OCI-LY1 (cell line): ENCODE measurements around the gene ACTN2.

Experiments used
- H2AFZ ChIP-seq: fragments of 200-600 bp; sonication (generic), shearing (Covaris generic); 2 replicates; pipeline ENCODE4 v1.6.0; 2014; ENCODE audit warnings: antibody characterized with exemption, mild to moderate bottlenecking, low read length
- H3F3A ChIP-seq: fragments of 200-600 bp; sonication (generic), shearing (Covaris generic); 2 replicates; pipeline ENCODE4 v1.6.0; 2014; ENCODE audit warnings: mild to moderate bottlenecking, antibody characterized with exemption, low read length, moderate library complexity; ENCODE audit not compliant: insufficient read depth
- H3K27ac ChIP-seq: fragments of 200-600 bp; sonication (generic); 2 replicates; pipeline ENCODE4 v1.5.1; 2014; ENCODE audit warnings: low read length, mixed run types, mild to moderate bottlenecking, low read depth; ENCODE audit not compliant: poor library complexity, severe bottlenecking
- H3K27me3 ChIP-seq: fragments of 200-600 bp; sonication (generic); 2 replicates; pipeline ENCODE4 v1.6.0; 2014; ENCODE audit warnings: antibody characterized with exemption, mild to moderate bottlenecking, low read length, moderate library complexity; ENCODE audit not compliant: insufficient read depth
- H3K36me3 ChIP-seq: fragments of 200-600 bp; sonication (generic); 2 replicates; pipeline ENCODE4 v1.6.1; 2014; ENCODE audit warnings: mild to moderate bottlenecking, antibody characterized with exemption, low read length, moderate library complexity, mixed read lengths; ENCODE audit not compliant: insufficient read depth
- H3K4me1 ChIP-seq: fragments of 200-600 bp; sonication (generic); 2 replicates; pipeline ENCODE4 v1.5.1; 2014; ENCODE audit warnings: mild to moderate bottlenecking, low read length, moderate library complexity; ENCODE audit not compliant: insufficient read depth, severe bottlenecking
- H3K4me2 ChIP-seq: fragments of 200-600 bp; sonication (generic), shearing (Covaris generic); 2 replicates; pipeline ENCODE4 v1.6.1; 2014; ENCODE audit warnings: low read length
- H3K4me3 ChIP-seq: fragments of 200-600 bp; sonication (generic); 2 replicates; pipeline ENCODE4 v1.5.1; 2014; ENCODE audit warnings: low read length, low read depth, mild to moderate bottlenecking, mixed read lengths; ENCODE audit not compliant: poor library complexity, severe bottlenecking
- H3K79me2 ChIP-seq: fragments of 200-600 bp; shearing (Covaris generic); 2 replicates; pipeline ENCODE4 v1.6.1; 2016; ENCODE audit warnings: mixed run types, low read length, mixed read lengths; ENCODE audit not compliant: insufficient read depth
- H3K9ac ChIP-seq: fragments of 200-600 bp; sonication (generic), shearing (Covaris generic); 2 replicates; pipeline ENCODE4 v1.6.1; 2014; ENCODE audit warnings: mild to moderate bottlenecking, low read length, mixed read lengths
- H3K9me2 ChIP-seq: fragments of 200-600 bp; sonication (generic), shearing (Covaris generic); 2 replicates; pipeline ENCODE4 v1.6.1; 2014; ENCODE audit warnings: low read depth, mild to moderate bottlenecking, low read length, mixed read lengths
- H3K9me3 ChIP-seq: fragments of 200-600 bp; shearing (Covaris generic); 2 replicates; pipeline ENCODE4 v1.6.1; 2014; ENCODE audit warnings: low read length, mixed read lengths
- H4K20me1 ChIP-seq: fragments of 200-600 bp; sonication (generic), shearing (Covaris generic); 2 replicates; pipeline ENCODE4 v1.6.0; 2016; ENCODE audit warnings: mild to moderate bottlenecking, low read length; ENCODE audit not compliant: insufficient read depth
- EZH2 ChIP-seq: fragments of 200-600 bp; sonication (generic), shearing (Covaris generic); IDR thresholded peaks from 2 replicates; pipeline ENCODE4 v1.8.0; 2017; ENCODE audit warnings: borderline replicate concordance, mixed run types, mild to moderate bottlenecking, antibody characterized with exemption, low read length, moderate library complexity, mixed read lengths
- TF ChIP-seq, protein P1 (sequence below): fragments of 200-600 bp; sonication (generic), shearing (Covaris generic); IDR thresholded peaks from 2 replicates; pipeline ENCODE4 v1.5.1; 2017; ENCODE audit warnings: mild to moderate bottlenecking, antibody characterized with exemption, low read length, moderate library complexity, mixed read lengths

Gene ACTN2

DNA sequence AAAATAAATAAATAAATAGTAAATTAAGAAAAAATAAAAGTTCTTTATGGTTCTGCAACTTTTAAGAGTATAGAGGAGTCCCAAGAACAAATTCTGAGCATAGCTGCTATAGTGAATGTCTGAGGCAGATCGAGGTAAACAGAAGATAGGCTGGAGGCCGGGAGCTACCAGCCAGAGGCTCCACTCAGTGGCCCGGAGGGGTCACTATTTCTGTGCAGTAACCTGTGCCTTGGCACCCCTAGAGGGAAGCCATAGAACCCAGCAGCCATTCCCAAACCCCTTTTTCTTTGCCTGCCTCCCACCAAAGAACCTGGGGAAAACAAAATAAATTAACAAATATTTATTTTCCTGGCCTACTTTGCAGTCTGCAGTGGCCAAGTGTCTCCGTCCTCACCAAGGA lies 43.5 kb upstream of the ACTN2 start:
- Histone ChIP-seq H2AFZ (no peak overlapping the region), H3K27me3 (no peaks in the 10 kb centered on the region), H3K27ac (no peak overlapping the region), H3K9me2 (no peaks in the 10 kb centered on the region), H3K36me3 (no peaks in the 10 kb centered on the region), H3K9me3 (no peaks in the 10 kb centered on the region), H3K79me2 (no peaks in the 10 kb centered on the region), H3K9ac (no peak overlapping the region), H3K4me1 (no peaks in the 10 kb centered on the region), H3K4me2 (no peak overlapping the region), H3F3A (no peaks in the 10 kb centered on the region), H4K20me1 (no peaks in the 10 kb centered on the region), H3K4me3 (no peak overlapping the region)
- no peak for TF ChIP-seq EZH2
- TF ChIP-seq, protein P1, sequence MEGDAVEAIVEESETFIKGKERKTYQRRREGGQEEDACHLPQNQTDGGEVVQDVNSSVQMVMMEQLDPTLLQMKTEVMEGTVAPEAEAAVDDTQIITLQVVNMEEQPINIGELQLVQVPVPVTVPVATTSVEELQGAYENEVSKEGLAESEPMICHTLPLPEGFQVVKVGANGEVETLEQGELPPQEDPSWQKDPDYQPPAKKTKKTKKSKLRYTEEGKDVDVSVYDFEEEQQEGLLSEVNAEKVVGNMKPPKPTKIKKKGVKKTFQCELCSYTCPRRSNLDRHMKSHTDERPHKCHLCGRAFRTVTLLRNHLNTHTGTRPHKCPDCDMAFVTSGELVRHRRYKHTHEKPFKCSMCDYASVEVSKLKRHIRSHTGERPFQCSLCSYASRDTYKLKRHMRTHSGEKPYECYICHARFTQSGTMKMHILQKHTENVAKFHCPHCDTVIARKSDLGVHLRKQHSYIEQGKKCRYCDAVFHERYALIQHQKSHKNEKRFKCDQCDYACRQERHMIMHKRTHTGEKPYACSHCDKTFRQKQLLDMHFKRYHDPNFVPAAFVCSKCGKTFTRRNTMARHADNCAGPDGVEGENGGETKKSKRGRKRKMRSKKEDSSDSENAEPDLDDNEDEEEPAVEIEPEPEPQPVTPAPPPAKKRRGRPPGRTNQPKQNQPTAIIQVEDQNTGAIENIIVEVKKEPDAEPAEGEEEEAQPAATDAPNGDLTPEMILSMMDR: no peak

DNA sequence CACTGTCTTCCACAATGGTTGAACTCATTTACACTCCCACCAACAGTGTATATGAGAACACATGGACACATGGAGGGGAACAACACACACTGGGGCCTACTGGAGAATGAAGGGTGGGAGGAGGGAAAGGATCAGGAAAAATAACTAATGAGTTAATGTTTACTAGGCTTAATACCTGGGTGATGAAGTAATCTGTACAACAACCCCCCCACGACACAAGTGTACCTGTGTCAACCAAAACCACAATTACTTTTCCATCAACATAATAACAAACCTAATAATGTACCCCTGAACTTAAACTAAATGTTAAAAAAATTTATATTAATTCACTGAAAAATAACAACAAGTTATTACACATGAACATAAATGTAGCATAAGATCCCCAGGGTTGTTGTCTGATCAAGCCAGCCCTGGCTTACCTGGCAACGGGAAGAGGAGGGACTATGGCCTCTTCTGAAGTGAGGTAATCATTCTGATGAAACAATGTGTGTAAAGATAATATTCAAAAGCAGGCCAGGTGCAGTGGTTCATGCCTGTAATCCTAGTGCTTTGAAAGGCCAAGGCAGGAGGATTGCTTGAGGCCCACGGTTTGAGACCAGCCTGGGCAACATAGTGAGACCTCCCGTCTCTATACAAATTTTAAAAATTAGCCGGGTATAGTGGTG lies 41.2 kb upstream of the ACTN2 start:
- Histone ChIP-seq H3K4me2 (no peak overlapping the region), H3K9ac (no peak overlapping the region), H3K36me3 (no peaks in the 10 kb centered on the region), H3K27me3 (no peaks in the 10 kb centered on the region), H3K9me2 (no peaks in the 10 kb centered on the region), H3F3A (no peaks in the 10 kb centered on the region), H2AFZ (no peak overlapping the region), H3K4me3 (no peak overlapping the region), H3K4me1 (no peaks in the 10 kb centered on the region), H3K27ac (no peak overlapping the region), H4K20me1 (no peaks in the 10 kb centered on the region), H3K79me2 (no peaks in the 10 kb centered on the region), H3K9me3 (no peaks in the 10 kb centered on the region)
- TF ChIP-seq, protein P1: no peak
- TF ChIP-seq EZH2: no peak

DNA sequence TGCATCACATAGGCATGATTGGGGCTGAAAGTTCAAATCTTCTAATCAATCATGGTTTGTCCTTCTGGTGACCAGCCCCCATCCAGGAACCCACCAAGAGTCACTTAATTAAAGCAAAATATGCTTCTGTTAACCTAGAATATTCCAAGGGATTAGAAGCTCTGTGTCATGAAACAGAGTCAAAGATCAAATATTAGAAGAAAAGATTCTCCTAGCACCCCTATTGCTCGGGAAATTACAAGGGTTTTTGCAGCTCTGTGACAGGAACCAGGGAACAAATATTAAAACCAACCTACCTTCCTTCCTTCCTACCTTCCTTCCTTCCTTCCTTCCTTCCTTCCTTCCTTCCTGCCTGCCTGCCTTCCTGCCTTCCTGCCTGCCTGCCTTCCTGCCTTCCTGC lies 31.8 kb upstream of the ACTN2 start:
- no peak overlapping the region for H3K27ac ChIP-seq
- no peaks in the 10 kb centered on the region for H3F3A ChIP-seq
- H4K20me1 ChIP-seq: no peaks in the 10 kb centered on the region
- H3K27me3 ChIP-seq: no peaks in the 10 kb centered on the region
- no peak overlapping the region for H3K4me3 ChIP-seq
- H3K4me1 ChIP-seq: no peaks in the 10 kb centered on the region
- no peak for TF ChIP-seq EZH2
- TF ChIP-seq, protein P1: no peak
- H3K9me3 ChIP-seq: no peaks in the 10 kb centered on the region
- no peaks in the 10 kb centered on the region for H3K36me3 ChIP-seq
- no peak overlapping the region for H3K9ac ChIP-seq
- no peaks in the 10 kb centered on the region for H3K9me2 ChIP-seq
- H3K79me2 ChIP-seq: no peaks in the 10 kb centered on the region
- H3K4me2 ChIP-seq: no peak overlapping the region
- H2AFZ ChIP-seq: no peak overlapping the region
